ENCODE results near the gene UBE2J2.

- TF ChIP-seq POLR2A (IDR thresholded peaks at IDR 0.05; ENCODE audit: low read depth, low read length) (no peak), MYC (IDR thresholded peaks at IDR 0.05; ENCODE audit: low read depth, low read length) (no peak), EZH2 (IDR thresholded peaks at IDR 0.05; ENCODE audit: borderline replicate concordance, low read depth, low read length, severe bottlenecking) (no peak), POLR2AphosphoS5 (IDR thresholded peaks at IDR 0.05; ENCODE audit: insufficient read depth, low read depth, low read length) (no peak)
- TF ChIP-seq, protein P1, sequence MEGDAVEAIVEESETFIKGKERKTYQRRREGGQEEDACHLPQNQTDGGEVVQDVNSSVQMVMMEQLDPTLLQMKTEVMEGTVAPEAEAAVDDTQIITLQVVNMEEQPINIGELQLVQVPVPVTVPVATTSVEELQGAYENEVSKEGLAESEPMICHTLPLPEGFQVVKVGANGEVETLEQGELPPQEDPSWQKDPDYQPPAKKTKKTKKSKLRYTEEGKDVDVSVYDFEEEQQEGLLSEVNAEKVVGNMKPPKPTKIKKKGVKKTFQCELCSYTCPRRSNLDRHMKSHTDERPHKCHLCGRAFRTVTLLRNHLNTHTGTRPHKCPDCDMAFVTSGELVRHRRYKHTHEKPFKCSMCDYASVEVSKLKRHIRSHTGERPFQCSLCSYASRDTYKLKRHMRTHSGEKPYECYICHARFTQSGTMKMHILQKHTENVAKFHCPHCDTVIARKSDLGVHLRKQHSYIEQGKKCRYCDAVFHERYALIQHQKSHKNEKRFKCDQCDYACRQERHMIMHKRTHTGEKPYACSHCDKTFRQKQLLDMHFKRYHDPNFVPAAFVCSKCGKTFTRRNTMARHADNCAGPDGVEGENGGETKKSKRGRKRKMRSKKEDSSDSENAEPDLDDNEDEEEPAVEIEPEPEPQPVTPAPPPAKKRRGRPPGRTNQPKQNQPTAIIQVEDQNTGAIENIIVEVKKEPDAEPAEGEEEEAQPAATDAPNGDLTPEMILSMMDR (IDR thresholded peaks at IDR 0.05; ENCODE audit: extremely low read depth in 1 of 2, insufficient read depth in 1 of 2, low read depth in 1 of 2, low read length in 2 of 2) = no peak
These were observed 45.9 kb upstream of the UBE2J2 start for GRCh38 chr1:1319646-1319941.
